HG03575 (cell line): Measurements from ENCODE around the gene MYO3B.
"Not testable (repeated sequence)": the region's sequence is repeated elsewhere in the genome, so short reads cannot be mapped to it uniquely, and the experiment has no call there.

Experiments used
- ATAC-seq: cut with Tn5 transposase; IDR thresholded peaks from one replicate; pipeline ENCODE4 v1.9.1; 2021; ENCODE audit not compliant: unreplicated experiment, insufficient number of reproducible peaks, low FRiP score; ENCODE audit errors: extremely low read depth

The MYO3B gene

DNA sequence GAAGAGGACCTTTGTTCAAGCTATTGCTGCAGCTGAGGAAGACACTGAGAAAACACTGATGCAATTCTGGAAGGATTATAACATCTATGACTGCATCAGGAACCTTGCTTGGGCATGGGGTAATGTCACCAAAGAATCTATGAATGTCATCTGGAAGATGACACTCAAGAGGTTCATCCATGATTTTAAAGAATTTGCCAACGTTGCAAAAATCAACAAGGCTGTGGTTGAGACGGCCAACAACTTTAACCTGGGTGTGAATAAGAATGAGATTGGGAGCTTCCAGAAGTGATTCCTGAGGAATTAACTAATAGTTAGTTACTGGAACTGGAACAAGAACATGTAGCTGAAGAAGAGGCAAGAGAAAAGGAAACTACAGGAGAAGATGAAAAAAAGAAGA lies 410.8 kb downstream of the MYO3B start:
- ATAC-seq: no peak

DNA sequence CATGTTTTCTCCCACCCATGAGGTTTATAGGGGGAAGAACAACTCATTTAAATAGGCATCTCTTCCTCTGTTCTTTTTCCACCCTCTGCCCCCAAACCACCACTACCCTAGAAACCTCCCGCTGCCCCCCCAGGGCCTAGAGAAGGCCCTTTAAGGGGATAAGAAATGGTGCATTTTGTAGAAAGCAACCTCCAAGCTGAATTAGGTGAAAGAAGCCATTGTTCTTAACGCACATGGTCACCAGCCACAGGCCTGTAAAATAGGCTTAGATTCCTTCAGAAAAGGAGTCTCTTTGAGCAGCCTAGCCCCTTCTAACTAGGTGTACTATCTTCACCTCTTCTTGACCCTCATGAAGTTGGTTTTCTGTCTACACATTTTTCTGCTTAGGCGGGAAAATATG lies 418.6 kb downstream of the MYO3B start:
- no peak for ATAC-seq

DNA sequence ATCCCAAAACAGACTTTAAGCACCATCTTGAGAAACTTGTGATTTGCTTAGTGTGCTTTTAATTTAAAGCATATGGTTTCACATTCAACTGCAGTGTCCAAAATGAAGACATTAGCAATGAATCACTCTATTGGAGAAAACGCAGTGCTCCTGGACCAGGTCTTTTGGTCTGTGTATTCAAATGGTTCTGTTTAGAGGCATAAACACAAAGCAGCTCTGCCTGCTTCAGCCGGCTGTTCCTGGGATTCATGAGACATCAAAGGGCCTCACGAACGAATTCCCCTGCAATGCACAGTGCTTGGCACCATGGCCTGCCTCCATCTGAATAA lies 420.1 kb downstream of the MYO3B start:
- ATAC-seq: no peak

DNA sequence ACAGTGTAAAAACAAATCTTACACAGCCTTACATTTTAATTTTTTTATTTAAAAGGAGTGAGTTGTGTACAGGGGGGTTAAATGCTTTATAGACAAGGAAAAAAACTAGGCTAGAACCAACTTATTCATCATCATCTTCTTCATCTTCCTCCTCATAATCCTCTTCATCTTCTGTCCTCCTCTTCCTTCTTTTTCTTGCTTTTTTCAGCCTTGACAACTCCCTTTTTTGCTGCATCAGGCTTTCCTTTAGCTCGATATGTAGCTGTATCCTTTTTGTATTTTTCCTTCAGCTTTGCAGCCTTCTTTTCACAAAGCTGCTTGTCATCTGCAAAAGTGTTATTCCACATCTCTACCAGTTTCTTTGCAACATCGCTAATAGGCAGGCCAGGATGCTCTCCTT lies 423.5 kb downstream of the MYO3B start:
- no peak for ATAC-seq

DNA sequence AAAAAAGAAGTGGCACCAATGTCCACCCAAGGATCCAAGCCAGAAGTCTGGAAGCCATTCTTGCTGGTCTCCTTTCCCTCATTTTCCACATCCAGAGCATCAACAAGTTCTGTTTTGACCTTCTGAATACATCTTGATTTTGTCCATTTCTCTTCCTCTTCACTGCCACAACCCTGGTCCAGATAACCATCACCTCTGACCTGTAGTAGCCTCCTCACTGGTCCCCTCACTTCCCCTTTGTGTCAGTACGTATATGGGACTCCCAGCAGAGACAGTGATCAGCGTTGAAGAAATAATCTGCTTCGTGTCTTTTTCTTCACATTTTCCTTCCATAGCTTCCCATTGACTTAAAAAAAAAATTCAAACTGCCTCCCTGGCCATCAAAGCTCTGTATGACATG lies 427.9 kb downstream of the MYO3B start:
- no peak for ATAC-seq

DNA sequence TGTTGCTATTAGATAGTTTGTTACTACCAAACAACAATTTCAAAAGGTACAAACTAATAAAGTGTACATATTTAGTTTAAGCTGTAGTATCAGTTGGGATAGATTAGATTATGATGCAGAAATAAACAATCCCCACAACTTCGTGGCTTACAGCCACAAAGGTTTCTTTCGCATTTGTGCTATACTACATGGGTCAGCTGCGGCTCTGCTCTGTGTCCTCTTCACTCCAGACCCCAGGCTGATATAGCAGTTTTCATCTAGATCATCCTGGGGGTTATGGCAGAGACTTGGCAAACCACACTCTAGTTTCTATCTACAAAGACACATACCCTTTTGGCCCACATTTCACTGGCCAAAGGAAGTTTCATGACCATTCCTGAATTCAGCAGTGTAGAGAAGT lies 429.2 kb downstream of the MYO3B start:
- no peak for ATAC-seq

DNA sequence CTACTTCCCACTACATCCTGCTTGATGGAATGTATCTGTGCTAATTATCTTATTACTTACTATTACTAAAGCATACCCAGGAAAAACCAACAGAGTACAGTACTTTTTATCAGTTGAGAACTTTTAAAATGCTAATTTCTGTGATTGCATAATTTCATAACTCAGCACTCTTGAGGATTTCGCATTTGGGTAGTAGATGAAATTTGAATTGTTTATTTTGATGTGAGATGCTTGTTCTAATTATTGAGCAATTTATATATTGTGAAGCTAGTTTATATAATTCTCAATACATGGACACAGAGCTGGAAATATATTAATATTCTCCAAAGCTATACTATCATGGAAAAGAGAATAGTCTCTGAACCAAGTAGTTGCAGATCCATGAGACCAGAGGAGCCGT lies 432.7 kb downstream of the MYO3B start:
- no peak for ATAC-seq

DNA sequence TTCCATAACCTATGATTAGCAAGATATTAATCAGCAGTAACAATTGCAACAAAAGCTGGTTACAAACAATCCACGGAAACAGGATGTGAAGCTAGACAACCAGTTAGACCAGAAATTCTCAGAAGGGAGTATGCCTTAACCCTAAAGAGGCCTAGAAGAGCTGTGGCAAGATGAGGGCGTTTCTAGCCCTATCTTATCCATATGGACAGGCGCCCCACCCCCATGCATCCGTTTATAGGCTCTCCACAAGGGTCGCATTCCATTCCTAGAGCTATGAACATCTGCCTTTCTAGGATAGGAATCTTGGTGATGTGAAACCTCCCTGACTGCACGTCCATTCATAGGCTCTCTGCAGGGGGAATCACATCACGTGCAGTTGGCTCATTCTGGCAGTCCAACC lies 441.0 kb downstream of the MYO3B start:
- ATAC-seq: not testable (repeated sequence)

DNA sequence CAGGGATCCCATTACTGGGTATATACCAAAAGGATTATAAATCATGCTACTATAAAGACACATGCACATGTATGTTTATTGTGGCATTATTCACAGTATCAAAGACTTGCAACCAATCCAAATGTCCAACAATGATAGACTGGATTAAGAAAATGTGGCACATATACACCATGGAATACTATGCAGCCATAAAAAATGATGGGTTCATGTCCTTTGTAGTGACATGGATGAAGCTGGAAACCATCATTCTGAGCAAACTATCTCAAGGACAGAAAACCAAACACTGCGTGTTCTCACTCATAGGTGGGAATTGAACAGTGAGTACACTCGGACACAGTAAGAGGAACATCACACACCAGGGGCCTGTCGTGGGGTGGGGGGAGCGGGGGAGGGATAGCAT lies 457.1 kb downstream of the MYO3B start:
- not testable (repeated sequence) for ATAC-seq

DNA sequence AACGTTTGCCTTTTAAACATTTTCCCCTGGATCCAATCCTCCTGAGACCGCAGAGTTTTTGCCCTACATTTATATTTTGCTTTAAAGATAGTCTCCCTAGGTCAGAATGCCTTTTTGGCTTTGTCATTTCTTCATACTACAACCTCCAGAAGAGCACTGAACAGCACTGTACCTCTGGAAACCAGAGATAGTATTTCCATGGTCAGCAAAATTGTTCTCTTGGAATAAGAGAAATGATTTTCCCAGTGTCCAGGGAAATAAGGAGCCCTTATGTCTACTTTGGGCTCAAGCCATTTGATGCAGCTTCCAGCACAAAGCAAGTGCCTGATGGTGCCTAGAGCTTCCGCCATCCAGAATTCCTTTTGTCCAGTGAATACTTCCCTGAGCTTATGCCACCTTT lies 461.7 kb downstream of the MYO3B start:
- no peak for ATAC-seq

DNA sequence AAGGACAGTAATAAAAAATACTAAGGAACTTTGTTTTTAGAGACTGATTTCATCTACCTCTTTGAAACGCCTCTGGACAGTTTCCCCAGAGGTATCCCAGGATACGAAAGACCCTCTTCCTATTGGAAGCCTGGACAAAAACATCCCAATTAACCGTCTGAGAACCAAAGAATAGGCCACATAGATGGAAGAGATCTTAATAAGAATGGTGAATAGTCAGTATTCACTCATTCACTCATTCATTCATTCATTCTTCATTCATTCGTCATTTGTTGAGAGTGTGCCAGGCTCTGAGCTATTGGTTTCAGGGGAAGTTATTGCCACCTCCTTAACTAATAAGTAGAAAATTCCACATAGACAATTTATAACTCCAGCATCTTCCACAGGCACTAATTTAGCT lies 464.0 kb downstream of the MYO3B start:
- ATAC-seq: no peak

DNA sequence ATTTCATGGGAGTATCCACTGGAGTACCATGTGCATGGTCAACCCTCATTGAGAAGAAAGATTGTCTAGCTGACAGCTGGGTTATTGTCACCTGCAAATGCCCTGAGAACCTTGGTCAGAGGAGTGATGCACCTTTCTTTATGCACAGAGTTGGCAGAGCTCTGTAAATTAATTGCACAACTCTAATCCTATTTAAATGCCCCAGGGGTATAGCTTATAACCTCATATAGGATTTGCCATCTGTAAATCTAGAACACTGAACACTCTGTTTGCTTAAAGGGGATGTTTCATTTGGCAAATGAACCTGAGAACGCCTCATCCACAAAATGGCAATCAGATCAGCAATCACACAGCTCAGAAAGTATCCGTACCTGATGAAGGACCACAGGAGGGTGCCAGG lies 465.4 kb downstream of the MYO3B start:
- no peak for ATAC-seq

DNA sequence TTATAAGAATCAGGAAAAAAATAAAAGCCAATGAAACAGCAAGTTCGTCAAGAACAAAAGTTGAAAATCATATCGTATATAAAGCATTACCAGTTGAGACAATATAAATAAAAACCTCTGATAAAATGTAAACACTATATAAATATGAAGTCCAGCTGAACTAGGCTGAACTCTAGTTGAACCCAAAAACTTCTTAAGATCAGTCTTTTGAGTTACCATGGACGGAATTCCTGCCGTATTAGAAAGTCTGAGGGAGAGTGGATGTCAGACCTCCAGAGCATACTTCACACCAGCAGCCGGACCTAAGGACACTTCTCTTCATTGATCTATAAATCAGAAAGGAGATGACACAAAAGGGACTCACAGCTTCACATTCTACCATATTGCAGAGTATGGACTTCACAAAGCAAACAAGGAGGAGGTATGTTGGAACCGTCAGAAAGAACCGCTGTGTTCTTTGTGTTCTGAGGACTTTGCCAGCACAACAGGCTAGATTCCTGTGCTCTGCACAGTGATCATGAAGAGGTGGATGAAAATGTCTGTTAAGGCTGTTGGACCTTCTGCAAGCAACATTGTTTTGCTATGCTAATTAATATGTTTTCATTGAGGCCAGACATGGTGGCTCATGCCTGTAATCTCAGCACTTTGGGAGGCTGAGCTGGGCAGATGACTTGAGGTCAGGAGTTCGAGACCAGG lies 469.9 kb downstream of the MYO3B start:
- ATAC-seq: no peak

DNA sequence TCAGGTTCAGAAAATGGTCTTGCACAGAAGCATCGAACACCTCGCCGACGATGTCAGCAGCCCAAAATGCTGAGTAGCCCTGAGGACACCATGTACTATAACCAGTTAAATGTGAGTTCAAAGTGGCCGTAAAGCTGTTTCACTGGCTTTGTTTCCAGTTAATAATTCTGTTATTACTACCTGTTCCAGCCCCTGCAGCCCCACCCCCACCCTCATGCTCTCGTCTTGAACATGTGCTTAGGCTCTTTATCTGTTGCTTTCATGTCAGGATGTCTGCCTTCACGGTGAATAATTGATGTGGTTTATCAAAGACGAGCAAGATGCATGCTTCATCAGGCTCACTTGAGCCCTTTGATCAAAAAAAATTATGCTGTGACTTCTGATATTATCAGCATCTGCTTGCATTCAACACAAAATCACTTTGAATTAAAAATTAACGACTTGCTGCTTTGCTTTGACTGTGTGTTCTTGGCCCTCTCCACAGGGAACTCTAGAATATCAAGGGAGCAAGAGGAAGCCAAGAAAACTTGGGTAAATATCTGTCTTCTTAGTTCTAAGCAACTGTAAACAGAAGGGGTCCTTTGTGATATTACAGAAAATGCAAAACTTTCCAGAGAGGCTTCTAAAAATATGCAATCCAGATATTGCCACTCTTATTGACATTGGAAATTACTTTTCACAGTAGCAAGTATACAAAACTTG lies 473.8 kb downstream of the MYO3B start:
- no peak for ATAC-seq

DNA sequence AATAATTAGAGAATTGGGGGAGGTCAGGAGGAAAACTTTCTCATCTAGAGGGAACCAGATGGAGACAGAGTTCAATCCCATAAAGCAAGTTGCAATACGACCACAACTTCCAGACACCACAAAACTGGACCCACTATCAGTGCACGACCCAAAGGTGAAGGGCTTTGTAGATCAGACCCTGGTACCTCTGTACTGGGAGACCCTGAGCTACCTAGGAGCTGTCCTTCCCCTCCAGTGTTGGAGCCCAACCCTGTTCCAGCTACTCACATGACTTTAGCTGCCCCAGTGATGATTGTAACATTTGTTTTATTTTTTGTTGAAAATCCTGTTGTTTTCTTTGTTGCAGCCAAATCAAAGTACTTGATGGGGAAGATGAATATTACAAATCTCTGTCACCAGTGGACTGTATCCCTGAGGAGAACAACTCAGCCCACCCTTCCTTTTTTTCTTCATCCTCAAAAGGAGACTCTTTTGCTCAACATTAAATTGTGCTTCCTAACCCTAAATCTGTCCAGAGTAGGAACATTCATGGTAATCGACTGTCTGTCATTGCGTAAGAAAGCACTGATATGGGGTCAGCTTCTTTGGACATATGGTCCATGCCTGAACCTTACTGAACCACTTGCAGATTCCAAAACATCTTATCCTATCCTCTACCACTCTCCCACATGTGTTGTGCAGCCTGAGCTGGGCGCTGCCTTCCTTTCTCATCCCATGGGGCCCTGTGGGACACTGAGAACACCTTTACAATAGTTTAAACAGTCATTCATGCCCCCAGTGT lies 474.9 kb downstream of the MYO3B start:
- no peak for ATAC-seq

DNA sequence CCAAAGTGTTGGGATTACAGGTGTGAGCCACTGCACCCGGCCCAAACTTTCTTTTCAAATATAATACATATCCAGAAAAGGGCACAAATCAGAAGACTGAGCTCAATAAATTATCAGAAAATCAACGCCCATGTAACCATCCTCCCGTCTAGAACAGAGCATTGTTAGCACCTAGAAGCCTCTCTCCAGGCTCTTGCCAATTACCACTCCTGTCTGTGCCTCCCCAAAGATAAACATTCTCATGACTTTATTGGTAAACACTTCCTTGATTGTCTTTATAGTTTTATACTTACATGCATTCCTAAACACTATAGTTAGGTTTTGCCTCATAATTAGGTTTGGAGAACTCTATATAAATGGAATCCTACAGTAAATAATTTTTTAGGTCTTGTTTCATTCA lies 478.7 kb downstream of the MYO3B start:
- ATAC-seq: no peak

DNA sequence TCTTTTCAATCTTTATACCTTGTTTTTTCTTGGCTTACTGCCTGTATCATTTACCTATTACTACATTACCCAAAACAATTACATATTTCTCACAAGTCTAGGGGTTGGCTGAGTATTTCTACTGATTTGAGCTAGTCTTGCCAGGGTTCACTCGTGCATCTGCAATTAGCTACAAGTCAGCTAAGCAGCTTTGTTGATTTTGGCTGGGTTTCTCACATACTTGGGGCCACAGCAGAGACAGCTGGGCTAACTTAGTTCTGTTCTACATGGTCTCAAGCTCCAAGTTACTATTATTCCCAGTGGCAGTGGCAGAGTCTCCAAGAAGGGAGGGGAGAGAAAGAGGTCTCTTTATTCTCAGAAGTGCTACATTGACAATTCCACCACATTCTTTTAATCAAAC lies 482.5 kb downstream of the MYO3B start:
- ATAC-seq: no peak

DNA sequence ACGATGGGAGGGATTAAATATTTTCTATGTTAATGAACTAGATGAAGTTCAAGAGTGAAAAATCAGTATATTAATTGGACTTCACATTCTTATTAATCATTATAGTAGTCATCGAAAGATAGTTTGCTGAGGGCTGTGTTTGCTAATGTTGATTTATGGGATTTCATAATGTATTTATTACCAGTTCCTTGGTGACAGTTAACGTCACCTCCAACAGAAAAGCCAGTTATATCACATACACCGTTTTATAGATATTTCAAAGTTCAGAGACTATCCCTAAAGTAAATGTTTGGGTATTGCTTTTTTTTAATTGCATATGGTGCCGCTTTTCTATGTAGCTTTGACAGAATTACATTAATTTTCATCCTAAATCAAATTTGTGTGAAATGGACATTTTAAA lies 487.8 kb downstream of the MYO3B start:
- no peak for ATAC-seq

DNA sequence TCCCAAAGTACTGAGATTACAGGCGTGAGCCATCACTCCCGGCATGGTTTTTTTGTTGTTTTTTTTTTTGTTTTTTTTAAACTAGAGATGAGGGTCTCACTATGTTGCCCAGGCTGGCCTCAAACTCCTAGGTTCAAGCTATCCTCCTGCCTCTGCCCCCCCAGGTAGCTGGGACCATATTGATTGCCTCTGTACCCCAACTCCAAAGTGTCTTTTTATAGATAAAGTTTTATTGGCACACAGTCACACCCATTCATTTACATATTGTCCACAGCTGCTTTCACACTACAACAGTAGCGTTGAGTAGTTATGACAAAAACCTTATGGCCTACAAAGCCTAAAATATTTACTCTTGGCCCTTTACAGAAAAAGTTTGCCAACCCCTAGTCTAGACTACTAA lies 492.0 kb downstream of the MYO3B start:
- ATAC-seq: no peak

DNA sequence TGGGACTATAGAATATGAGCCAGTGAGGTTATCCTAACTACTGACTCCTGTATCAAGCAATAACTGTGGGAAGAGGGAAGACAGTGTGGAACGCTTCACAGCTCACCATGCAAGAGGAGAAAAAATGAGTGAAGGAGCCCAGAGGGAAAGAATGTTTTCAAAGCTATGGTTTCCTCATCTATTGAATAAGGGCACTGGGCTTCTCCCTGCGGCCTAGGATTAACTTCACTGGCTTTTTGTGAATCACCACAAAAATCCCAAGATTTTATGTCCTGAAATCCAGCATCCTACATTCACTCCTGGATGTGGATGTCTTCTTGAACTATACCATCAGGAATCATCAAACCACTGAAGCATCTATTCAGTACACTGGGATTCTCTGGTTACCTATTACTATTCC lies 492.7 kb downstream of the MYO3B start:
- no peak for ATAC-seq
